ENCODE measurements around the gene SUMO2. TPM values are rescaled to one million over a fixed set of nuclear protein-coding genes. Genes with fewer than 3 reads are reported as not detected.
"Not testable (repeated sequence)": the region's sequence is repeated elsewhere in the genome, so short reads cannot be mapped to it uniquely, and the experiment has no call there.

The SUMO2 gene
- total RNA-seq, 4 donors from 2014 or later = 53.3 to 62.9 (median 60.1) TPM

DNA sequence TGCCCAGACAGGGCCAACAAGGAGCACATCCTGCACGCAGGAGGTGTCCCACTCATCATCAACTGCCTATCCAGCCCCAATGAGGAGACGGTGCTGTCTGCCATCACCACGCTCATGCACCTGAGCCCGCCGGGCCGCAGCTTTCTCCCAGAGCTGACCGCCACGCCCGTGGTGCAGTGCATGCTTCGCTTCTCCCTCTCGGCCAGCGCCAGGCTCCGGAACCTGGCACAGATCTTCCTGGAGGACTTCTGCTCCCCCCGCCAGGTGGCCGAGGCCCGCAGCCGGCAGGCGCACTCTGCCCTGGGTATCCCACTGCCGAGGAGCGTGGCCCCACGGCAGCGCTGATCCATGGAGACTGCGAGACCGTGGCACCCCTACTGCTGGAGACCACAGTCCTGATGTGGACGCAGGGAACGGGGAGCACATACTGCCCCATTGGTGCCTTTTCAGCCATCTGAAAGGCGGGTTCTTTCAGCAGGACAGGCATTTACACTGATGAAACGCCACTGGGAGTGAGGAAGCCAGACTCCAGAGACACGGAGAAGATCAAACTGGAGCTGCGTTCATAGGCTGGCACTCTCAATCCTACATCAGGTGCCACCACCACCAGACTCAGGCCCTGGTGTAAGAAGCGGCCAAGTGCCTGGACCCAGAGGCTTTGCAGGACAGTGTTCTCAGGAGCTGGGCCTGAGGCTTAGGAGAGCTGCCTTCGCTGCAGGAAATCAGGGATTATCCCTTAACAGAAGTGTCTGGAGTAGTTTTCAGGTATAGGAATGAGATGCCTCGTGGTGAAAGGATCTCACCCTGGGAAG, 53.9 kb downstream of the SUMO2 start:
- ATAC-seq (ENCODE audit: low FRiP score) (no peak), DNase-seq (ENCODE audit: low spot score) (no peak)
- TF ChIP-seq, protein P1, sequence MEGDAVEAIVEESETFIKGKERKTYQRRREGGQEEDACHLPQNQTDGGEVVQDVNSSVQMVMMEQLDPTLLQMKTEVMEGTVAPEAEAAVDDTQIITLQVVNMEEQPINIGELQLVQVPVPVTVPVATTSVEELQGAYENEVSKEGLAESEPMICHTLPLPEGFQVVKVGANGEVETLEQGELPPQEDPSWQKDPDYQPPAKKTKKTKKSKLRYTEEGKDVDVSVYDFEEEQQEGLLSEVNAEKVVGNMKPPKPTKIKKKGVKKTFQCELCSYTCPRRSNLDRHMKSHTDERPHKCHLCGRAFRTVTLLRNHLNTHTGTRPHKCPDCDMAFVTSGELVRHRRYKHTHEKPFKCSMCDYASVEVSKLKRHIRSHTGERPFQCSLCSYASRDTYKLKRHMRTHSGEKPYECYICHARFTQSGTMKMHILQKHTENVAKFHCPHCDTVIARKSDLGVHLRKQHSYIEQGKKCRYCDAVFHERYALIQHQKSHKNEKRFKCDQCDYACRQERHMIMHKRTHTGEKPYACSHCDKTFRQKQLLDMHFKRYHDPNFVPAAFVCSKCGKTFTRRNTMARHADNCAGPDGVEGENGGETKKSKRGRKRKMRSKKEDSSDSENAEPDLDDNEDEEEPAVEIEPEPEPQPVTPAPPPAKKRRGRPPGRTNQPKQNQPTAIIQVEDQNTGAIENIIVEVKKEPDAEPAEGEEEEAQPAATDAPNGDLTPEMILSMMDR (IDR thresholded peaks at IDR 0.05) = no peak

DNA sequence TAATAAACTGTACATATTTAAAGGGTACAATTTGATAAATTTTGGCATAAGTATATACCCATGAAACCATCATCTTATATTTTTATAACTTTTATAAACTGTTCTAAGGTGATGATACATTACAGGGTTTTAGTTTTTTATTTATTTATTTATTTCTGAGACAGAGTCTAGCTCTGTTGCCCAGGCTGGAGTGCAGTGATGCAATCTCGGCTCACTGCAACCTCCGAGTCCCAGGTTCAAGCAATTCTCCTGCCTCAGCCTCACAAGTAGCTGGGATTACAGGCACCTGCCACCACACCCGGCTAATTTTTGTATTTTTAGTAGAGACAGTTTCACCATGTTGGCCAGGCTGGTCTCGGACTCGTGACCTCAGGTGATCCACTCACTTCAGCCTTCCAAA, 54.8 kb downstream of the SUMO2 start:
- not testable (repeated sequence) for ATAC-seq (ENCODE audit: low FRiP score); DNase-seq (ENCODE audit: low spot score)

DNA sequence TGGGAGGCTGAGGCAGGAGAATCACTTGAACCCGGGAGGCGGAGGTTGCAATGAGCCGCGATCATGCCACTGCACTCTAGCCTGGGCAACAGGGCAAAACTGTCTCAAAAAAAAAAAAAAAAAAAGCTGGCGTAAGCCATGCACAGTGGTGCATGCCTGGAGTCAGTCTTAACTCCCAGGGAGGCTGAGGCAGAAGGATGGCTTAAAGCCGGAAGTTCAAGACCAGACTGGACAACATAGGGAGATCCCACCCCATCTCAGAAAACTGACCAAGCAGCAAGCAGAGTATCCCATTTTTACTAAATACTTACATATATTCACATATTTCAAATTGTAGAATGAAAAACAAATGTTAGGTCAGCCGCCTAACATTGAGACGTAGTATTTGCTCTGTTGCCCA, 55.8 kb downstream of the SUMO2 start:
- TF ChIP-seq, protein P1 (IDR thresholded peaks at IDR 0.05) = no peak
- ATAC-seq (ENCODE audit: low FRiP score) = no peak
- no peak for DNase-seq (ENCODE audit: low spot score)

DNA sequence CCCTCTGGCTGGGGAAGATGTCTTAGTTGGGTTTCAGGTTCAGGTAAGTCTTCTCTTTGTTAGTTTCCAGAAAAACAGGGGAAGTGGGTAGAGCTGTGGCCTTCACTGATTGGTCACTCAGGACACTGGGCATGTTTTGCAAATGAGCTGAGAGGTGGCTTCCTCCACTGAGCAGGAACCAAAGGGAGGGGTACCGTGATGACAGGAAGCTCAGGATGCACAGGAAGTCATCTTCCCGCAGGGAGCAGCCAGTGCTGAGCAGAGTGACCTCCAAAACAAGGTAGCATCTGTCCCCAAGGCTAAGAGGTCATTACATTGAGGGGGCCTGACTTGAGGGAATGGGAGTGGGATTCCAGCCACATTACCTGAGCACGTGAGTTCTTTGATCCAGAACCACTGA, 56.8 kb downstream of the SUMO2 start:
- ATAC-seq (ENCODE audit: low FRiP score) (no peak), DNase-seq (ENCODE audit: low spot score) (no peak)
- TF ChIP-seq, protein P1 (IDR thresholded peaks at IDR 0.05) = no peak

DNA sequence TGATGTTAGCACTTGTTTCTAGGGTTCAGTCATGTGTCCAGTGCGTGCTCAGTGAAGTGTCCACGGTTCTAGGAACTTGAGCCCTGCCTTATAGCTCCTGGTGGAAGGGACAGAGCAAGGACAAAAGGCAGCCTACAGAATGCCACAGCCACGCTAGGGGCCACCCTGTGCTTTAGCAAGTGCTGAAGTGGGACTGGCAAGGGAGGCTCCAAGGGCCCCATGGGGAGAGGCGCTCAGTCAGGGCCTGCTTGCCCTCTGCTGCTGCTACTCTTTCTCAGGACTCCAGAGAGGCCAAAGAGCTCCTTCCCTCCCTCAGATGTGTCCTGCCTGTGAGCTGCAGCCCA, 58.0 kb downstream of the SUMO2 start:
- ATAC-seq (ENCODE audit: low FRiP score) = peak; percentile 15
- TF ChIP-seq, protein P1 (IDR thresholded peaks at IDR 0.05) = no peak
- no peak for DNase-seq (ENCODE audit: low spot score)

- ATAC-seq (ENCODE audit: low FRiP score) (peak; percentile 95), DNase-seq (ENCODE audit: low spot score) (peak; percentile 67)
These were observed 58.5 kb downstream of the SUMO2 start for GRCh38 chr17:75124041-75124818.

DNA sequence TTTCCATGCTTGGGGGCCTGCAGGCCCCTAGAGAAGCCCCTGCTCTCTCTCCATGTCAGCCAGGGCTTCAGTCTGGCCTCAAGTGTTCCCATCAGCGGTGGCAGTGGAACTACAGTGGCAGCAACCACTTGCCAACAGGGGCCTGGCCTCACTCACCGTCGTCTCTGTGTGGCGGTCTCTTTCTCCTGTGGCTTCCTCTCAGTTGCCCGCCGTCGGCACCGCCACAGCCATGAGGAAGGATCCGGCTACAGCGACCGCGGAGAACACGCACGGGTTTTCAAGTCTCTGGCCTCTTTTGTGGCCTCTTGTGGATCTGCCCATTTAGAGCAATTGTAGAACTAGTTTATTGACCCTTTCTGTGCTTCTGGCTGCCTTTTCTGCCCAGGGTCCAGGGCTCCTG, 64.5 kb downstream of the SUMO2 start:
- DNase-seq (ENCODE audit: low spot score) (no peak), ATAC-seq (ENCODE audit: low FRiP score) (no peak)
- TF ChIP-seq, protein P1 (IDR thresholded peaks at IDR 0.05) = no peak

More at GRCh38 chr17:75124041-75124818, 58.5 kb downstream of the SUMO2 start:
- TF ChIP-seq, protein P1 (IDR thresholded peaks at IDR 0.05) = no peak
